OCI-LY1 (cell line): Measurements from ENCODE around the gene ATF7IP2.

Experiments
- H2AFZ ChIP-seq: fragments of 200-600 bp; sonication (generic), shearing (Covaris generic); 2 replicates; pipeline ENCODE4 v1.6.0; 2014; ENCODE audit warnings: antibody characterized with exemption, mild to moderate bottlenecking, low read length
- H3F3A ChIP-seq: fragments of 200-600 bp; sonication (generic), shearing (Covaris generic); 2 replicates; pipeline ENCODE4 v1.6.0; 2014; ENCODE audit warnings: mild to moderate bottlenecking, antibody characterized with exemption, low read length, moderate library complexity; ENCODE audit not compliant: insufficient read depth
- H3K27ac ChIP-seq: fragments of 200-600 bp; sonication (generic); 2 replicates; pipeline ENCODE4 v1.5.1; 2014; ENCODE audit warnings: low read length, mixed run types, mild to moderate bottlenecking, low read depth; ENCODE audit not compliant: poor library complexity, severe bottlenecking
- H3K27me3 ChIP-seq: fragments of 200-600 bp; sonication (generic); 2 replicates; pipeline ENCODE4 v1.6.0; 2014; ENCODE audit warnings: antibody characterized with exemption, mild to moderate bottlenecking, low read length, moderate library complexity; ENCODE audit not compliant: insufficient read depth
- H3K36me3 ChIP-seq: fragments of 200-600 bp; sonication (generic); 2 replicates; pipeline ENCODE4 v1.6.1; 2014; ENCODE audit warnings: mild to moderate bottlenecking, antibody characterized with exemption, low read length, moderate library complexity, mixed read lengths; ENCODE audit not compliant: insufficient read depth
- H3K4me1 ChIP-seq: fragments of 200-600 bp; sonication (generic); 2 replicates; pipeline ENCODE4 v1.5.1; 2014; ENCODE audit warnings: mild to moderate bottlenecking, low read length, moderate library complexity; ENCODE audit not compliant: insufficient read depth, severe bottlenecking
- H3K4me2 ChIP-seq: fragments of 200-600 bp; sonication (generic), shearing (Covaris generic); 2 replicates; pipeline ENCODE4 v1.6.1; 2014; ENCODE audit warnings: low read length
- H3K4me3 ChIP-seq: fragments of 200-600 bp; sonication (generic); 2 replicates; pipeline ENCODE4 v1.5.1; 2014; ENCODE audit warnings: low read length, low read depth, mild to moderate bottlenecking, mixed read lengths; ENCODE audit not compliant: poor library complexity, severe bottlenecking
- H3K79me2 ChIP-seq: fragments of 200-600 bp; shearing (Covaris generic); 2 replicates; pipeline ENCODE4 v1.6.1; 2016; ENCODE audit warnings: mixed run types, low read length, mixed read lengths; ENCODE audit not compliant: insufficient read depth
- H3K9ac ChIP-seq: fragments of 200-600 bp; sonication (generic), shearing (Covaris generic); 2 replicates; pipeline ENCODE4 v1.6.1; 2014; ENCODE audit warnings: mild to moderate bottlenecking, low read length, mixed read lengths
- H3K9me2 ChIP-seq: fragments of 200-600 bp; sonication (generic), shearing (Covaris generic); 2 replicates; pipeline ENCODE4 v1.6.1; 2014; ENCODE audit warnings: low read depth, mild to moderate bottlenecking, low read length, mixed read lengths
- H3K9me3 ChIP-seq: fragments of 200-600 bp; shearing (Covaris generic); 2 replicates; pipeline ENCODE4 v1.6.1; 2014; ENCODE audit warnings: low read length, mixed read lengths
- H4K20me1 ChIP-seq: fragments of 200-600 bp; sonication (generic), shearing (Covaris generic); 2 replicates; pipeline ENCODE4 v1.6.0; 2016; ENCODE audit warnings: mild to moderate bottlenecking, low read length; ENCODE audit not compliant: insufficient read depth
- CTCF ChIP-seq: fragments of 200-600 bp; sonication (generic), shearing (Covaris generic); IDR thresholded peaks from 2 replicates; pipeline ENCODE4 v1.5.1; 2017; ENCODE audit warnings: mild to moderate bottlenecking, antibody characterized with exemption, low read length, moderate library complexity, mixed read lengths
- EZH2 ChIP-seq: fragments of 200-600 bp; sonication (generic), shearing (Covaris generic); IDR thresholded peaks from 2 replicates; pipeline ENCODE4 v1.8.0; 2017; ENCODE audit warnings: borderline replicate concordance, mixed run types, mild to moderate bottlenecking, antibody characterized with exemption, low read length, moderate library complexity, mixed read lengths

ATF7IP2 gene

GRCh38 chr16:10391339-10391738, 5.5 kb downstream of the ATF7IP2 start:
- TF ChIP-seq EZH2 (no peak), CTCF (no peak)
- Histone ChIP-seq H2AFZ (no peak overlapping the region), H3K4me1 (peaks cover 31% of the 10 kb centered on the region), H3K27ac (no peak overlapping the region), H4K20me1 (no peaks in the 10 kb centered on the region), H3K79me2 (peaks cover 42% of the 10 kb centered on the region), H3K9me2 (no peaks in the 10 kb centered on the region), H3K36me3 (peaks cover 78% of the 10 kb centered on the region), H3K4me3 (no peak overlapping the region), H3K9me3 (0 out of 2 replicates have a peak, but pooled peaks cover 5% of the 10 kb centered on the region), H3F3A (no peaks in the 10 kb centered on the region), H3K9ac (no peak overlapping the region), H3K27me3 (no peaks in the 10 kb centered on the region), H3K4me2 (no peak overlapping the region)

- H3F3A ChIP-seq: no peaks in the 10 kb centered on the region
- TF ChIP-seq CTCF: no peak
- no peak for TF ChIP-seq EZH2
- no peak overlapping the region for H3K27ac ChIP-seq
- H3K27me3 ChIP-seq: no peaks in the 10 kb centered on the region
- H3K4me1 ChIP-seq: no peaks in the 10 kb centered on the region
- no peak overlapping the region for H2AFZ ChIP-seq
- no peaks in the 10 kb centered on the region for H4K20me1 ChIP-seq
- H3K4me3 ChIP-seq: no peak overlapping the region
- no peak overlapping the region for H3K9ac ChIP-seq
- no peaks in the 10 kb centered on the region for H3K9me2 ChIP-seq
- H3K9me3 ChIP-seq: peaks cover 23% of the 10 kb centered on the region
- peaks cover 65% of the 10 kb centered on the region for H3K36me3 ChIP-seq
- no peak overlapping the region for H3K4me2 ChIP-seq
- peaks cover 37% of the 10 kb centered on the region for H3K79me2 ChIP-seq
Measured at GRCh38 chr16:10402975-10403374, 17.1 kb downstream of the ATF7IP2 start.

- H3K36me3 ChIP-seq: peaks cover 59% of the 10 kb centered on the region
- no peaks in the 10 kb centered on the region for H3K9me2 ChIP-seq
- no peak overlapping the region for H2AFZ ChIP-seq
- peaks cover 39% of the 10 kb centered on the region for H3K9me3 ChIP-seq
- H3K4me2 ChIP-seq: no peak overlapping the region
- H3F3A ChIP-seq: no peaks in the 10 kb centered on the region
- no peak overlapping the region for H3K27ac ChIP-seq
- H3K4me1 ChIP-seq: no peaks in the 10 kb centered on the region
- peaks cover 23% of the 10 kb centered on the region for H3K79me2 ChIP-seq
- no peak overlapping the region for H3K9ac ChIP-seq
- H4K20me1 ChIP-seq: no peaks in the 10 kb centered on the region
- TF ChIP-seq EZH2 (no peak), CTCF (no peak)
- H3K4me3 ChIP-seq: no peak overlapping the region
- no peaks in the 10 kb centered on the region for H3K27me3 ChIP-seq
Measured at GRCh38 chr16:10405386-10405939, 19.6 kb downstream of the ATF7IP2 start.
